Liver (tissue), 3 donors: ENCODE results near the gene IGSF6.

ENCODE experiments used
- ATF3 ChIP-seq: IDR thresholded peaks from 2 replicates; pipeline ENCODE4 v1.6.1; 2016; ENCODE audit warnings: antibody characterized with exemption
- CTCF ChIP-seq: fragments of 150-350 bp; IDR thresholded peaks from 2 replicates; pipeline ENCODE4 v1.5.1; 2017; ENCODE audit warnings: improper control_type of control experiment, low read depth, low read length; ENCODE audit not compliant: missing input control
- FOXA1 ChIP-seq: IDR thresholded peaks from 2 replicates; pipeline ENCODE4 v1.6.1; 2016; ENCODE audit warnings: antibody characterized with exemption
- GABPA ChIP-seq, 2 donors: IDR thresholded peaks in 1 of 2; conservative IDR thresholded peaks in 1 of 2; 2 replicates each; pipeline ENCODE4 v1.6.1; 2016; ENCODE audit warnings: antibody characterized with exemption in 2 of 2, mild to moderate bottlenecking in 1 of 2, moderate library complexity in 1 of 2
- JUND ChIP-seq, 2 donors: IDR thresholded peaks; 2 replicates each; pipeline ENCODE4 v1.6.1; 2016; ENCODE audit warnings: antibody characterized with exemption in 2 of 2
- MAX ChIP-seq: IDR thresholded peaks from 2 replicates; pipeline ENCODE4 v1.6.1; 2016; ENCODE audit warnings: antibody characterized with exemption
- NR2F2 ChIP-seq: IDR thresholded peaks from 2 replicates; pipeline ENCODE4 v1.6.1; 2016; ENCODE audit warnings: antibody characterized with exemption
- RAD21 ChIP-seq, 2 donors: IDR thresholded peaks; 2 replicates each; pipeline ENCODE4 v1.6.1; 2016; ENCODE audit warnings: antibody characterized with exemption in 2 of 2, mild to moderate bottlenecking in 2 of 2
- REST ChIP-seq: IDR thresholded peaks from 2 replicates; pipeline ENCODE4 v1.6.1; 2016; ENCODE audit warnings: antibody characterized with exemption, mild to moderate bottlenecking
- RXRA ChIP-seq, 2 donors: IDR thresholded peaks; 2 replicates each; pipeline ENCODE4 v1.6.1; 2017 to 2018; ENCODE audit warnings: antibody characterized with exemption in 2 of 2, mild to moderate bottlenecking in 1 of 2
- TAF1 ChIP-seq: conservative IDR thresholded peaks from 2 replicates; pipeline ENCODE4 v1.6.1; 2016; ENCODE audit warnings: antibody characterized with exemption, mild to moderate bottlenecking
- YY1 ChIP-seq: IDR thresholded peaks from 2 replicates; pipeline ENCODE4 v1.6.1; 2016; ENCODE audit warnings: antibody characterized with exemption, mild to moderate bottlenecking
- ZBTB33 ChIP-seq: IDR thresholded peaks from 2 replicates; pipeline ENCODE4 v1.6.1; 2016; ENCODE audit warnings: antibody characterized with exemption
- donor health status: healthy.
- donor health status: healthy.

GRCh38 chr16:21610006-21610544 lies 42.3 kb downstream of the IGSF6 start:
- no peak for TF ChIP-seq RAD21 (IDR thresholded peaks at IDR 0.05)
- TF ChIP-seq CTCF, result no peak
- TF ChIP-seq MAX, result no peak
- no peak for TF ChIP-seq GABPA (IDR thresholded peaks at IDR 0.05 in 1 of 2, conservative IDR thresholded peaks at IDR 0.05 in 1 of 2)
- no peak for TF ChIP-seq TAF1
- TF ChIP-seq FOXA1, result no peak
- no peak for TF ChIP-seq ATF3
- TF ChIP-seq JUND (IDR thresholded peaks at IDR 0.05), result no peak
- no peak for TF ChIP-seq YY1
- no peak for TF ChIP-seq REST
- no peak for TF ChIP-seq ZBTB33
- TF ChIP-seq NR2F2, result no peak
- no peak for TF ChIP-seq RXRA (IDR thresholded peaks at IDR 0.05)
